HG03103 (cell line): ENCODE results near the gene REX1BD.
"Not testable (repeated sequence)": the region's sequence is repeated elsewhere in the genome, so short reads cannot be mapped to it uniquely, and the experiment has no call there.

Experiments
- ATAC-seq: cut with Tn5 transposase; IDR thresholded peaks from one replicate; pipeline ENCODE4 v1.9.1; 2021; ENCODE audit warnings: low read depth; ENCODE audit not compliant: unreplicated experiment

The REX1BD gene

GRCh38 chr19:18576383-18576782, 12.2 kb upstream of the REX1BD start:
- ATAC-seq: no peak

- ATAC-seq: no peak
Observed at GRCh38 chr19:18577365-18577914, 11.2 kb upstream of the REX1BD start.

GRCh38 chr19:18580311-18580710, 8.3 kb upstream of the REX1BD start:
- no peak for ATAC-seq

- no peak for ATAC-seq
Observed at GRCh38 chr19:18586306-18586705, 2.3 kb upstream of the REX1BD start.

GRCh38 chr19:18587561-18587960, 1.0 kb upstream of the REX1BD start:
- no peak for ATAC-seq

- no peak for ATAC-seq
Observed at GRCh38 chr19:18587962-18588610, 512 bp upstream of the REX1BD start.

GRCh38 chr19:18589380-18590272, 1.0 kb downstream of the REX1BD start:
- peak; percentile 21 for ATAC-seq

- no peak for ATAC-seq
Observed at GRCh38 chr19:18590273-18591272, 2.0 kb downstream of the REX1BD start.

- ATAC-seq: no peak
Observed at GRCh38 chr19:18591735-18592385, 3.3 kb downstream of the REX1BD start.

GRCh38 chr19:18592732-18593131, 4.1 kb downstream of the REX1BD start:
- ATAC-seq: not testable (repeated sequence)

- no peak for ATAC-seq
Observed at GRCh38 chr19:18593367-18594095, 4.9 kb downstream of the REX1BD start.

- peak; percentile 48 for ATAC-seq
Observed at GRCh38 chr19:18594096-18594823, 5.7 kb downstream of the REX1BD start.

- ATAC-seq: no peak
Observed at GRCh38 chr19:18594824-18595373, 6.3 kb downstream of the REX1BD start.

GRCh38 chr19:18595475-18595874, 6.9 kb downstream of the REX1BD start:
- ATAC-seq: no peak

GRCh38 chr19:18596752-18597157, 8.2 kb downstream of the REX1BD start:
- ATAC-seq: no peak

GRCh38 chr19:18597809-18598660, 9.4 kb downstream of the REX1BD start:
- ATAC-seq: no peak

GRCh38 chr19:18599485-18599884, 10.9 kb downstream of the REX1BD start:
- no peak for ATAC-seq
